Measurements from ENCODE around the gene ADAMTS1.

Gene ADAMTS1

DNA sequence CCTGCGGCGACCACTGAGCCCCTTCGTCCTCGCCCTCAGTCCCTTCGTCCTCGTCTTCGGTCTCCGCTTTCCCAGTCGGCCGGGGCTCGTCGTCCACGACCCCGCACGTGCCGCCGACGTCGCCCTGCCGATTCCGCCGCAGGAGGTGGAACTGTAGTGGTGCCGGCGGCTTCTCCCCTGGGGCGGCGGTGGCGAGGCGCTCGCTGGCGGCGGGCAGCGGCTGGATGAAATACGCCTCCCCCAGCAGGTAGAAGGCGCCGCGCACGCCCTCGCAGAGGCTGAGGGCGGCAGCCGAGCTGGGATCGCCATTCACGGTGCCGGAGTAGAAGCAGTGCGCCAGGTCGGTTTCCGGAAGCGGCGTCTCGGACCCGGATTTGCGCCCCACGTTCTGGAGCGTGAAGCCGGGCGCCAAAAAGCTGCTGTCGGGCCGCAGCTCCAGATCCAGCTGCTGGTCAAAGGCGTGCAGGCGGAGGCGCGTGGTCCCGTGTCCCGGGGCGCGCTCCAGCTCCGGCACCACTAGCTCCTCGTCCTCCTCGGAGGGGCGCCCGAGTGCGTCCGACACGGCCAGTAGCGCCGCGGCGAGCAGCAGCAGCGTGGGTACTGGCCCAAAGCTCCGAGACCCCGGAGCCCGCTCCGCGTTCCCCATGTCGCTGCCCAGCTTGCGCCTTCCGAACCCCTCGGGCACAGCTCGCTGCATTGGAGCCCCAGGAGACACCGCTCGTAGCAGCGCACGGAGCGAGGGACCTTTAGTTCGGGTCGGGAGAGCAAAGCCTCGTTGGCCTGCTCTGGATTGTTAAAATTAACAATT is 747 bp downstream of the ADAMTS1 start:
- no peak for DNase-seq (ENCODE audit: low spot score)

- DNase-seq (ENCODE audit: low spot score): peak; percentile 34
These were observed 1.3 kb downstream of the ADAMTS1 start for GRCh38 chr21:26843933-26844257.

GRCh38 chr21:26842974-26843932 is 2.0 kb downstream of the ADAMTS1 start:
- peak; percentile 86 for DNase-seq (ENCODE audit: low spot score)

GRCh38 chr21:26842300-26842699 is 2.9 kb downstream of the ADAMTS1 start:
- no peak for DNase-seq (ENCODE audit: low spot score)

DNA sequence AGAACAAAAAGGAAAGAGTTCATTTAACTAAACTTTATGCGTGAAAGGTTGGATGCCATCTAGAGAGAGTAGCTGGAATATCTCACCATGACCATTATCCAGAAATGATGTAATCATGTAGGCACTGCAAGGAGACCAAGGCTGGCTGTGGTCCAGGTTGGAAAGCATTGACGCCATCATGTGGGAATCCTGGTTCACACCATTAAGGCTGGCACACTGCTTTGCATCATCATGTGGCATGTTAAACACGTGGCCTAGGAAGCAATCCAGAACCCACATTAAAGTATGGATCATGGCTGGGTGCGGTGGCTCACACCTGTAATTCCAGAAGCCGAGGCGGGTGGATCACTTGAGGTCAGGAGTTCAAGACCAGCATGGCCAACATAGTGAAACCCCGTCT is 4.3 kb downstream of the ADAMTS1 start:
- DNase-seq (ENCODE audit: low spot score): no peak

DNA sequence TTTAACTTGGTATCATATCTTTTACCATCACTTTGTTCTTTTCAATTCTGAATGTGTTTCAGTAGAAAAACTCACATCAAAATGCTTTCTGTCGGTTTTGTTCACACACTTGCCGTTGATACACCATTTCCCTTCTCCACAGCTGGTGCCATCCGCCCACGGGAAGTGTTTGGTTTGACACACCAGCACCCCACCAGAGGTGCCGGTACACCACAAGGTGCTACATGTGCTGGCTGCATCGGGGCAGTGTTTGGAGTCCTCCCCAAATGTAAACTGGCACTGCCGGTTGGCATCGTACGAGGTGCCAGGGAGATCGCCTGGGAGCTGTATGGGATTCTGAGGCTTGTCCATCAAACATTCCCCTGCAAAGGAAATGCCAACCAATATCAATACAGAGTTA is 5.0 kb downstream of the ADAMTS1 start:
- DNase-seq (ENCODE audit: low spot score): no peak

DNA sequence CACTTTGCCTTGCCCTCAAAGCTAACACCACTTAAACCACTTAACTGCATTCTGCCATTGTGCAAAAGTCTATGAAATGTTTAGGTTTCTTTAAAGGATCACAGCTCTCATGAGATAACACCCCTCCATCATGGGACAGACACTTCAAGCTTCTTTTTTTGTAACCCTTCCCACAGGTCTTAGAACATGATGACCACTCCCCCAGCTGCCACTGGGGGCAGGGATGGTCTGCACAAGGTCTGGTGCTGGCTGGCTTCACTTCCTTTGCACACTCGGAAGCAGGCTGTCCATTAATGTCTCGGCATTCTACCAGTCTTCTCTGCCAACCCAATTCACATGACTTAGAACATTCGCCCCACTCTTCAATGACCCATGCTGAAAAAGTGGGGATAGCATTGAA is 7.7 kb downstream of the ADAMTS1 start:
- peak; percentile 41 for DNase-seq (ENCODE audit: low spot score)

- peak; percentile 57 for DNase-seq (ENCODE audit: low spot score)
These were observed 8.7 kb downstream of the ADAMTS1 start for GRCh38 chr21:26836528-26836927.

DNA sequence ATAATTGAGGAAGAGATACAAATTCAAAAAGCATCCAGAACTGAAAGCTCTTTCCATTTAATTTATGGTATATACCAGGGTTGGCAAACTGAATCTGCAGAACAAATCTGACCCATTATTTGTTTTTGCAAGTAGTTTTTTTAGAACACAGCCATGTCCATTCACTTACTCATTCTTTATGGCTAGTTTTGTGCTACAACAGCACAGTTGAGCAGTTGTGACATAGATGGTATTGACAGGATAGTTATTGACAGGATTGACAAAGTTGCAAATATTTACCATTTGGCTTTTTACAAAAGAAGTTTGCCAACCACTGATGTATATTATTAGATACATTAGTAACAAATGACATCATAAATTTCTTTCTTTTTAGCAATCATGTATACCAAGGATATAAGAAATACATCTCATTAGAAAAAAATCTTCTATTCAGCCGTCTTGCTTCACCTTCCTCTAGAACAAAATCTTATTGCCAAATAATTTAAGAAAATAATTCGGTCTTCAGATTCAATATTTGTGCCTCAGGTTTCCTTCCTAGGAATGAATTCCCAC is 9.4 kb downstream of the ADAMTS1 start:
- no peak for DNase-seq (ENCODE audit: low spot score)

- DNase-seq (ENCODE audit: low spot score): peak; percentile 78
These were observed 10.0 kb downstream of the ADAMTS1 start for GRCh38 chr21:26835027-26835713.

GRCh38 chr21:26834181-26834905 is 10.9 kb downstream of the ADAMTS1 start:
- peak; percentile 58 for DNase-seq (ENCODE audit: low spot score)

DNA sequence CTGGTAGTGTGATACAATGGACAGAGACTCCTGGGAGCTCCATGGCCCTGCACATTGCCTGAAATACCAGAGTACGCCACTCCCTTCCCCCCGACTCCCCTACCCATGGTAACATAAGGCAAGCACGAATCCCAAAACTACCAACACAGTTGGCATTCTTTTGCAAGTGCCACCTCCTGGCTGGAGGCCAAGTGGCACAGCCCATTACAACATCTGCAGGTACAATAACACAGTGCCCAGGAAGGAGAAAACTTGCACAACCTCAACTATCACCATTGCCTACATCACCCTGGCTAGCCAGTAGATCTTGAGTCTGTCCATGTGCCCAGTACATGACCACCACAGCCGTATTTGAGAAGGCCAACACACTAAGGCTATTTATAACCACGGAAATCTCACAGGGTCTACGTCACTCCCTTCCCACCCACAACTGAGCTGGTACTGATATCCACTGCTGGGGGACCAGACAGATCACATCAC is 11.7 kb downstream of the ADAMTS1 start:
- DNase-seq (ENCODE audit: low spot score): no peak

DNA sequence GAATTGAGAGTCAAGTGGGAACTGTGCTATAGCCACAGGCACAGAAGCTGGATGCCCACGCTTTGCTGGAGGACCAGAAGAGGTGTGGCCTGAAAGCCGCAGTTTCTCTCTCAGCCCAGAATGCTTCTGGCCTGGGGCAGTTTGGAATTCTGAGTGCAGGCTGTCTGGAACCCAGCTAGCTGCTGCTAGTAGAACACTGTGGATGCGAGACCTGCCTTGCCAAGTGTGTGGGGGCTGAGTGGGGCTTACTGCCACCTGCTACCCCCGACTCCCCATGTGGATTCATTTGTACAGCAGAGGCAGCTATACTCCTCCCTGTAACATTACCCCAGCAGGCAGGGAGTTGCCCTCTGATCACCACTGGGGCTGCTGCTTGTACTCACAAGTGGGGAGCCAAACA is 12.2 kb downstream of the ADAMTS1 start:
- no peak for DNase-seq (ENCODE audit: low spot score)

- DNase-seq (ENCODE audit: low spot score): no peak
These were observed 12.7 kb downstream of the ADAMTS1 start for GRCh38 chr21:26832546-26832945.

- no peak for DNase-seq (ENCODE audit: low spot score)
These were observed 18.4 kb downstream of the ADAMTS1 start for GRCh38 chr21:26826801-26827200.

DNA sequence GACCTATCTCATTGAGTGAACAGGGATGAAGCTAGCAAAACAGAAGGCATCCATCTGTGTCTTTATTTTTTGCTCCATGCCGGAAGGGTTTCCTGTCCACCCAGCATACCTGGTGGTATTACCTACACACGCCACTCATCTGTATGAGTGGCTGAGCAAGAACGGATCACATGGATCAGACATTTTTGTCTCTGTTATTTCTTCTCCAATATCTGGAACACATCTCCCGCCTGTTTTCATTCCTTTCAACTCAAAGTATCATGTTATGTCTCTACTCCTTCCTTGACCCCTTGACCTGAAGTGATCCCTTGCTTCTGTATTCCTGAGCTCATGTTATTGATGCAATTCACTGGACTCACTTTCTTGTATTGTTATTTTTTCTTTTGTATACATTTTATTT is 24.7 kb downstream of the ADAMTS1 start:
- no peak for DNase-seq (ENCODE audit: low spot score)

- DNase-seq (ENCODE audit: low spot score): no peak
These were observed 25.4 kb downstream of the ADAMTS1 start for GRCh38 chr21:26819740-26820324.

GRCh38 chr21:26818906-26819305 is 26.3 kb downstream of the ADAMTS1 start:
- DNase-seq (ENCODE audit: low spot score): no peak

GRCh38 chr21:26815197-26815596 is 30.0 kb downstream of the ADAMTS1 start:
- no peak for DNase-seq (ENCODE audit: low spot score)

DNA sequence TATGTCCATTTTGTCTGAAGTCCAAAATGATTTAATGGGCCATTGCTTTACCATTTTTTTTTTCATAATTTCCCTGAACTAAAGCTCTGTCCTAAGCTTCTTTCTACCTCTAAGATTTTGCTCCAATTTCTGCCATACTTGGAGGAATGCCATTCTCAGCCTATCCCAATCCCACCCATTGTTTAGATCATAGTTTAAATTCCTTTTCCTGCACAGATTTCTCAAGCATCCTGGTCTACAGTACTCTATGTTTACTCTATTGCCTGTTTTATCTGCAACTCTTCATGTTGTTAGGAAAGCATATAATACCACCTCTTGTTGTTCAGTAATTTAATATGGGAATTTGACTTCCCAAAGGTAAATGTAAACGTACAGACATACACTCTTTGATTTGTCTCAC is 30.8 kb downstream of the ADAMTS1 start:
- no peak for DNase-seq (ENCODE audit: low spot score)

DNA sequence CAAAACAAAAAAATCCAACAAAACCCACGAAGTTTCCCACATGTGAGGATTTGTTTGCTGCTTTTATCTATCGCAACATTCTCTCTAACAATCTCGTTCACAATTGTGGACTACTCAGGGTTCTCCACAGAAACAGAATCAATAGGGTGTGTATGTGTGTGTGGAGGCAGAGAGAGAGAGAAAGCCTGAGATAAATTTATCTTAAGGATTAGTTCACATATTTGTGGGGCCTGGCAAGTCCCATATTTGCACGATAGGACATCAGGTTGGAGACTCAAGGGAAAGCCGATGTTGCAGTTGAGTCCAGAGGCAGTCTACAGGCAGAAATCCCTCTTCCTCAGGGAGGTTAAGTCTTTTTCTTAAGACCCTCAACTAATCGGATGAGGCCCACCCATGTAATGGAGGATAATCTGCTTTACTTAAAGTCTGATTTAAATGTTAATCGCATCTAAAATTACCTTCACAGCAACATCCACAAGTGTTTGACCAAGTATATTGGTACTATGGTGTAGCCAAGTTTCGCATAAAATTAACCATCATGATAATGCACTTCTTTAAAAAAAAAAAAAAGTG is 31.7 kb downstream of the ADAMTS1 start:
- no peak for DNase-seq (ENCODE audit: low spot score)

All from cerebellar cortex (tissue), 1 donor.